ENCODE data around the gene LRCH1.
"Not testable (repeated sequence)": the region's sequence is repeated elsewhere in the genome, so short reads cannot be mapped to it uniquely, and the experiment has no call there.

Gene LRCH1

GRCh38 chr13:46552889-46553520 lies at the start of gene LRCH1:
TSS of gene LRCH1 (plus strand) at chr13:46553170. CDS start at chr13:46553397, 227 bp downstream.
- DNase-seq, result peak; percentile 31

GRCh38 chr13:46504036-46504435 lies 48.9 kb upstream of the LRCH1 start:
- no peak for DNase-seq

- DNase-seq, result no peak
These were observed 45.0 kb upstream of the LRCH1 start for GRCh38 chr13:46507981-46508380.

- DNase-seq, result no peak
These were observed 43.0 kb upstream of the LRCH1 start for GRCh38 chr13:46509981-46510380.

GRCh38 chr13:46515803-46516202 lies 37.2 kb upstream of the LRCH1 start:
- DNase-seq, result no peak

- DNase-seq, result peak; percentile 63
These were observed 36.2 kb upstream of the LRCH1 start for GRCh38 chr13:46516599-46517338.

- not testable (repeated sequence) for DNase-seq
These were observed 35.2 kb upstream of the LRCH1 start for GRCh38 chr13:46517748-46518147.

GRCh38 chr13:46519182-46519581 lies 33.8 kb upstream of the LRCH1 start:
- no peak for DNase-seq

- DNase-seq, result no peak
These were observed 32.8 kb upstream of the LRCH1 start for GRCh38 chr13:46520166-46520565.

GRCh38 chr13:46521486-46521885 lies 31.5 kb upstream of the LRCH1 start:
- DNase-seq, result no peak

GRCh38 chr13:46521921-46522747 lies 30.8 kb upstream of the LRCH1 start:
- no peak for DNase-seq

GRCh38 chr13:46522748-46523030 lies 30.3 kb upstream of the LRCH1 start:
- no peak for DNase-seq

GRCh38 chr13:46523972-46524752 lies 28.8 kb upstream of the LRCH1 start:
- DNase-seq, result no peak

- no peak for DNase-seq
These were observed 26.8 kb upstream of the LRCH1 start for GRCh38 chr13:46526100-46526735.

- no peak for DNase-seq
These were observed 26.2 kb upstream of the LRCH1 start for GRCh38 chr13:46526740-46527139.

- no peak for DNase-seq
These were observed 25.7 kb upstream of the LRCH1 start for GRCh38 chr13:46527237-46527636.

GRCh38 chr13:46529216-46529919 lies 23.6 kb upstream of the LRCH1 start:
- DNase-seq, result no peak

GRCh38 chr13:46530084-46530935 lies 22.7 kb upstream of the LRCH1 start:
- no peak for DNase-seq

- no peak for DNase-seq
These were observed 21.0 kb upstream of the LRCH1 start for GRCh38 chr13:46531953-46532352.

- DNase-seq, result no peak
These were observed 18.0 kb upstream of the LRCH1 start for GRCh38 chr13:46535002-46535401.

GRCh38 chr13:46535825-46536224 lies 17.1 kb upstream of the LRCH1 start:
- no peak for DNase-seq

Measured in NCI-H2029 treated with DMSO at 0.1 percent for 48 hours (cell line).